HG03520 (cell line): ENCODE results near the gene TPX2.

ENCODE experiments used
- ATAC-seq: cut with Tn5 transposase; IDR thresholded peaks from one replicate; pipeline ENCODE4 v1.9.1; 2021; ENCODE audit warnings: mild to moderate bottlenecking, moderate library complexity; ENCODE audit not compliant: unreplicated experiment

Gene TPX2

GRCh38 chr20:31829731-31830130, 90.6 kb downstream of the TPX2 start:
- ATAC-seq: no peak

- ATAC-seq: no peak
These were observed 91.4 kb downstream of the TPX2 start for GRCh38 chr20:31830406-31830981.

- ATAC-seq: no peak
These were observed 92.1 kb downstream of the TPX2 start for GRCh38 chr20:31831211-31831610.

- no peak for ATAC-seq
These were observed 92.7 kb downstream of the TPX2 start for GRCh38 chr20:31831771-31832306.

GRCh38 chr20:31833130-31833930, 94.2 kb downstream of the TPX2 start:
- no peak for ATAC-seq

GRCh38 chr20:31833931-31834521, 94.9 kb downstream of the TPX2 start:
- ATAC-seq: no peak

- ATAC-seq: no peak
These were observed 96.5 kb downstream of the TPX2 start for GRCh38 chr20:31835554-31835953.

- ATAC-seq: peak; percentile 65
These were observed 97.1 kb downstream of the TPX2 start for GRCh38 chr20:31835977-31836852.

- no peak for ATAC-seq
These were observed 97.9 kb downstream of the TPX2 start for GRCh38 chr20:31836853-31837608.

- ATAC-seq: no peak
These were observed 98.9 kb downstream of the TPX2 start for GRCh38 chr20:31837896-31838397.

- ATAC-seq: no peak
These were observed 99.7 kb downstream of the TPX2 start for GRCh38 chr20:31838646-31839292.

- no peak for ATAC-seq
These were observed 100.8 kb downstream of the TPX2 start for GRCh38 chr20:31839782-31840487.

GRCh38 chr20:31840906-31841816, 102.1 kb downstream of the TPX2 start:
- no peak for ATAC-seq

- no peak for ATAC-seq
These were observed 102.8 kb downstream of the TPX2 start for GRCh38 chr20:31841928-31842327.

- ATAC-seq: no peak
These were observed 103.5 kb downstream of the TPX2 start for GRCh38 chr20:31842471-31843157.

GRCh38 chr20:31843288-31843687, 104.2 kb downstream of the TPX2 start:
- ATAC-seq: no peak

- no peak for ATAC-seq
These were observed 104.8 kb downstream of the TPX2 start for GRCh38 chr20:31843881-31844280.
